Measurements from ENCODE around the gene LIN28B. TPM values are rescaled to one million over a fixed set of nuclear protein-coding genes. Genes with fewer than 3 reads are reported as not detected.

Gene LIN28B
- total RNA-seq, 1 experiment from 2014 or later = 0.25 TPM

- TF ChIP-seq EZH2 (IDR thresholded peaks at IDR 0.05) (no peak), POLR2AphosphoS5 (IDR thresholded peaks at IDR 0.05; ENCODE audit: low read depth, low read length) (no peak), POLR2A (IDR thresholded peaks at IDR 0.05; ENCODE audit: borderline replicate concordance, extremely low read depth, insufficient read depth, insufficient read length) (no peak)
- Histone ChIP-seq H3K36me3 (ENCODE audit: control insufficient read depth in 1 of 2, insufficient read depth in 2 of 2, low read length in 2 of 2) (no peaks in the 10 kb centered on the region), H4K20me1 (ENCODE audit: insufficient read depth) (no peaks in the 10 kb centered on the region), H3K9ac (ENCODE audit: low read length) (no peak overlapping the region), H3K9me3 (ENCODE audit: control insufficient read depth in 1 of 2, insufficient read depth in 1 of 2, low read depth in 1 of 2, low read length in 2 of 2) (no peaks in the 10 kb centered on the region), H3K27ac (ENCODE audit: low read depth, low read length) (no peak overlapping the region), H3K27me3 (ENCODE audit: insufficient read depth, low read length) (no peaks in the 10 kb centered on the region), H3K4me1 (ENCODE audit: control insufficient read depth in 1 of 2, insufficient read depth in 2 of 2, low read length in 2 of 2) (no peaks in the 10 kb centered on the region), H3K79me2 (ENCODE audit: insufficient read depth, low read length) (no peaks in the 10 kb centered on the region), H2AFZ (ENCODE audit: low read depth, low read length, poor library complexity, severe bottlenecking) (no peak overlapping the region), H3K4me3 (replicated peaks in 1 of 2; ENCODE audit: low read depth in 1 of 2, low read length in 2 of 2) (no peak overlapping the region), H3K4me2 (ENCODE audit: low read length) (no peak overlapping the region), H3K9me2 (ENCODE audit: insufficient read depth) (no peaks in the 10 kb centered on the region)
- DNase-seq (ENCODE audit: low read depth, low spot score) = no peak
- ChIA-PET POLR2A (no interaction called here), RAD21 (ENCODE audit: low non-redundant PET in 1 of 2, low total read pairs in 2 of 2, uncharacterized antibody in 2 of 2, unreplicated experiment in 2 of 2) (no interaction called here), CTCF (no interaction called here)
- ATAC-seq = no peak
- intact Hi-C loops (cut with micrococcal nuclease) = no loop called here
- no TSS peak for BruUV-seq (replicated peaks)
These were observed 138.2 kb downstream of the LIN28B start for GRCh38 chr6:105095139-105095538.

GRCh38 chr6:105097288-105097687 lies 140.4 kb downstream of the LIN28B start:
- CTCF ChIA-PET = interaction anchor here (1.7 to 2.3 kb wide), 2 partner anchors 9 to 266 kb away, joined by 6 to 7 read pairs; no protein-coding TSS in a partner anchor
- Histone ChIP-seq H3K27ac (ENCODE audit: low read depth, low read length) (no peak overlapping the region), H3K9me2 (ENCODE audit: insufficient read depth) (no peaks in the 10 kb centered on the region), H3K79me2 (ENCODE audit: insufficient read depth, low read length) (no peaks in the 10 kb centered on the region), H3K27me3 (ENCODE audit: insufficient read depth, low read length) (no peaks in the 10 kb centered on the region), H3K9ac (ENCODE audit: low read length) (no peak overlapping the region), H3K4me2 (ENCODE audit: low read length) (no peak overlapping the region), H3K9me3 (ENCODE audit: control insufficient read depth in 1 of 2, insufficient read depth in 1 of 2, low read depth in 1 of 2, low read length in 2 of 2) (no peaks in the 10 kb centered on the region), H3K4me3 (replicated peaks in 1 of 2; ENCODE audit: low read depth in 1 of 2, low read length in 2 of 2) (no peak overlapping the region), H4K20me1 (ENCODE audit: insufficient read depth) (no peaks in the 10 kb centered on the region), H2AFZ (ENCODE audit: low read depth, low read length, poor library complexity, severe bottlenecking) (no peak overlapping the region), H3K36me3 (ENCODE audit: control insufficient read depth in 1 of 2, insufficient read depth in 2 of 2, low read length in 2 of 2) (no peaks in the 10 kb centered on the region), H3K4me1 (ENCODE audit: control insufficient read depth in 1 of 2, insufficient read depth in 2 of 2, low read length in 2 of 2) (no peaks in the 10 kb centered on the region)
- POLR2A ChIA-PET = no interaction called here
- BruUV-seq (replicated peaks) = no TSS peak
- intact Hi-C loops (cut with micrococcal nuclease) = no loop called here
- RAD21 ChIA-PET (ENCODE audit: low non-redundant PET in 1 of 2, low total read pairs in 2 of 2, uncharacterized antibody in 2 of 2, unreplicated experiment in 2 of 2) = no interaction called here
- DNase-seq (ENCODE audit: low read depth, low spot score) (no peak), ATAC-seq (no peak)
- TF ChIP-seq EZH2 (IDR thresholded peaks at IDR 0.05) (no peak), EGR1 (IDR thresholded peaks at IDR 0.05; ENCODE audit: low read depth) (no peak), CEBPB (IDR thresholded peaks at IDR 0.05; ENCODE audit: low read depth) (no peak), RAD21 (IDR thresholded peaks at IDR 0.05; ENCODE audit: low read depth) (no peak), JUND (IDR thresholded peaks at IDR 0.05) (no peak), YY1 (IDR thresholded peaks at IDR 0.05; ENCODE audit: extremely low read depth, insufficient replicate concordance, low read depth, low read length) (no peak), ATF3 (IDR thresholded peaks at IDR 0.05) (no peak), MAX (IDR thresholded peaks at IDR 0.05) (no peak; the same call in 1 of the 2 replicates)

Measured in HCT116 (cell line).